Fibroblast of lung (primary cell): ENCODE data around the gene HTR1B. TPM values are rescaled to one million over a fixed set of nuclear protein-coding genes. Genes with fewer than 3 reads are reported as not detected.

Experiments used
- DNase-seq, 2 donors: peaks; one replicate each; pipeline versions ENCODE4 v3.0.0 to v3.0.0-alpha.2; 2010; ENCODE audit warnings: low read depth in 2 of 2
- H2AFZ ChIP-seq: 2 replicates; pipeline ENCODE4 v1.5.1; 2012; ENCODE audit warnings: low read length, control low read depth, inconsistent platforms
- H3K27ac ChIP-seq: 2 replicates; pipeline ENCODE4 v1.5.1; 2011; ENCODE audit warnings: low read length, control low read depth; ENCODE audit not compliant: insufficient read depth
- H3K27me3 ChIP-seq: 2 replicates; pipeline ENCODE4 v1.5.1; 2011; ENCODE audit warnings: mild to moderate bottlenecking, low read length; ENCODE audit not compliant: control insufficient read depth, insufficient read depth
- H3K36me3 ChIP-seq: 2 replicates; pipeline ENCODE4 v1.5.1; 2011; ENCODE audit warnings: low read length; ENCODE audit not compliant: control insufficient read depth, insufficient read depth
- H3K4me1 ChIP-seq: 2 replicates; pipeline ENCODE4 v1.5.1; 2011; ENCODE audit warnings: low read length; ENCODE audit not compliant: control insufficient read depth, insufficient read depth; ENCODE audit errors: extremely low read depth
- H3K4me2 ChIP-seq: 2 replicates; pipeline ENCODE4 v1.5.1; 2011; ENCODE audit warnings: low read length, control low read depth; ENCODE audit not compliant: insufficient read depth; ENCODE audit errors: extremely low read depth
- H3K4me3 ChIP-seq, 4 experiments: fragments of 200-600 bp in 1 of 4; sonication (generic) in 1 of 4; replicated peaks in 1 of 4; 2 replicates each; pipeline ENCODE4 v1.5.1; 2011 to 2016; ENCODE audit warnings: low read length in 4 of 4, low read depth in 3 of 4, mild to moderate bottlenecking in 3 of 4, control low read depth in 2 of 4, inconsistent platforms in 1 of 4, mixed read lengths in 1 of 4; ENCODE audit not compliant: insufficient read depth in 1 of 4; ENCODE audit errors: control extremely low read depth in 1 of 4
- H3K79me2 ChIP-seq: 2 replicates; pipeline ENCODE4 v1.5.1; 2012; ENCODE audit warnings: mild to moderate bottlenecking, low read length, inconsistent platforms; ENCODE audit not compliant: control insufficient read depth, insufficient read depth
- H3K9ac ChIP-seq: 2 replicates; pipeline ENCODE4 v1.5.1; 2011; ENCODE audit warnings: mild to moderate bottlenecking, low read length, control low read depth; ENCODE audit not compliant: insufficient read depth
- H3K9me3 ChIP-seq: 2 replicates; pipeline ENCODE4 v1.5.1; 2012; ENCODE audit warnings: low read depth, low read length; ENCODE audit not compliant: control insufficient read depth, insufficient read depth
- H4K20me1 ChIP-seq: 2 replicates; pipeline ENCODE4 v1.5.1; 2011; ENCODE audit warnings: low read length; ENCODE audit not compliant: control insufficient read depth, insufficient read depth; ENCODE audit errors: extremely low read depth
- EZH2 ChIP-seq: IDR thresholded peaks from 2 replicates; pipeline ENCODE4 v1.5.1; 2012; ENCODE audit warnings: low read length, control low read depth, mild to moderate bottlenecking; ENCODE audit errors: missing control alignments
- polyA plus RNA-seq, 2 donors: library from polyadenylated mRNA; depleted of rRNA in 1 of 2; stranded (reverse) in 1 of 2; unstranded in 1 of 2; fragments of >200 nt; gene quantifications; 2 replicates each; pipeline ENCODE4 v1.2.1, GENCODE V29; 2011 to 2012; ENCODE audit warnings: missing spikeins in 1 of 2
- total RNA-seq: library from RNA; depleted of rRNA; stranded (reverse); fragments of >200 nt; gene quantifications from 2 replicates; pipeline ENCODE4 v1.2.1, GENCODE V29; 2014
- TF ChIP-seq, protein P1 (sequence below), 2 donors: IDR thresholded peaks in 1 of 2; conservative IDR thresholded peaks in 1 of 2; 1 replicate in 1 of 2; 2 replicates in 1 of 2; pipeline ENCODE4 v1.5.1; 2011 to 2012; ENCODE audit warnings: low read length in 2 of 2, control low read depth in 1 of 2, inconsistent platforms in 1 of 2, low read depth in 1 of 2, mild to moderate bottlenecking in 1 of 2

The HTR1B gene
- total and polyA plus RNA-seq, 2 donors (not counting 1 experiment from before 2014, with no cell fraction given): 0.17 to 1.5 TPM

DNA sequence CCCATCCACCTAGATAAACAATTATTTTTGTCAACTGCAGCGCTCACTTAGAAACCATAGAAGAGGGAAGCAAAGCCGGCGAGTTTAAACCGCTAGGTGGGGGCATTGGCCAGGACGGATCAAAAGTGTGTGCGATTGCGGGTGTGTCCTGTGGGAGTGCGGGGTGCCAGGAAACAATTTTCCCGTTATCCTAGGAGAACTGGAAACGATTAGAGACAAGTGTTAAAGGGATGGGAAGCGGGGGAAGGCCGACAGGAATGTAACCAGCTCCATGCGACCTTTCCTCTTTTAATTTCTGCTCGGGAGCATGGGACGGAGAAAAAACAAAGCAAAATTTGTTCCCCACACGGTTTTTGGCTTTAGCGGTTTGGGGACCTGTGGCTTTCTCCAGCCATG, 2.8 kb upstream of the HTR1B start:
- DNase-seq: peak; percentile 68
- peak overlapping the region; percentile 9 for H3K9ac ChIP-seq
- H3K4me1 ChIP-seq: peaks cover 2% of the 10 kb centered on the region
- peak overlapping the region; percentile 83 for H3K4me2 ChIP-seq
- TF ChIP-seq, protein P1, sequence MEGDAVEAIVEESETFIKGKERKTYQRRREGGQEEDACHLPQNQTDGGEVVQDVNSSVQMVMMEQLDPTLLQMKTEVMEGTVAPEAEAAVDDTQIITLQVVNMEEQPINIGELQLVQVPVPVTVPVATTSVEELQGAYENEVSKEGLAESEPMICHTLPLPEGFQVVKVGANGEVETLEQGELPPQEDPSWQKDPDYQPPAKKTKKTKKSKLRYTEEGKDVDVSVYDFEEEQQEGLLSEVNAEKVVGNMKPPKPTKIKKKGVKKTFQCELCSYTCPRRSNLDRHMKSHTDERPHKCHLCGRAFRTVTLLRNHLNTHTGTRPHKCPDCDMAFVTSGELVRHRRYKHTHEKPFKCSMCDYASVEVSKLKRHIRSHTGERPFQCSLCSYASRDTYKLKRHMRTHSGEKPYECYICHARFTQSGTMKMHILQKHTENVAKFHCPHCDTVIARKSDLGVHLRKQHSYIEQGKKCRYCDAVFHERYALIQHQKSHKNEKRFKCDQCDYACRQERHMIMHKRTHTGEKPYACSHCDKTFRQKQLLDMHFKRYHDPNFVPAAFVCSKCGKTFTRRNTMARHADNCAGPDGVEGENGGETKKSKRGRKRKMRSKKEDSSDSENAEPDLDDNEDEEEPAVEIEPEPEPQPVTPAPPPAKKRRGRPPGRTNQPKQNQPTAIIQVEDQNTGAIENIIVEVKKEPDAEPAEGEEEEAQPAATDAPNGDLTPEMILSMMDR (conservative IDR thresholded peaks at IDR 0.05 in 1 of 2, IDR thresholded peaks at IDR 0.05 in 1 of 2; ENCODE audit: low read depth in 1 of 2, low read length in 2 of 2): peak; percentile 74 to 82
- no peak for TF ChIP-seq EZH2
- H3K9me3 ChIP-seq: no peaks in the 10 kb centered on the region
- peaks cover 27% of the 10 kb centered on the region for H3K27me3 ChIP-seq
- no peak overlapping the region for H3K27ac ChIP-seq
- H3K36me3 ChIP-seq: no peaks in the 10 kb centered on the region
- no peaks in the 10 kb centered on the region for H3K79me2 ChIP-seq
- H3K4me3 ChIP-seq: peak overlapping the region; percentile 50 to 90 (median 73)
- H4K20me1 ChIP-seq: no peaks in the 10 kb centered on the region
- H2AFZ ChIP-seq: peak overlapping the region; percentile 80

DNA sequence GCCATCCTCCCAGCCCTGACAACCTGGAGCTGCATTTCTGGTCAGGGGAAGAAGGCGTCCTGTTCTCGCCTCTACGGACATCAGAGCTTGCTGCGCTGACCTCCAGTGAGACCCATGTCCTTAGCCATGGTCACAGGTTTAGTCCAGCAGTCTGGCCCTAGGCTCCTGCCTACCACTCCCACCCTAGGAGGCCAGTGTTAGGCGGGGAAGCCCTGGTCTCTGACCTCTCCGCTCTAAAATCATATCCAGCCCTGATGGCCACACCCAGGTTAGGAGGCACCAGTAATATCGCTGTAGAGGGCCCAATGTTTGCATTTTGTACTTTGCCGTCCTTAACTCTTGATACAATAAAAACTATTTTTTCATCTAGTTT, 1.2 kb upstream of the HTR1B start:
- no peak overlapping the region for H3K9ac ChIP-seq
- TF ChIP-seq, protein P1 (conservative IDR thresholded peaks at IDR 0.05 in 1 of 2, IDR thresholded peaks at IDR 0.05 in 1 of 2; ENCODE audit: low read depth in 1 of 2, low read length in 2 of 2): no peak
- no peak for TF ChIP-seq EZH2
- no peak overlapping the region for H2AFZ ChIP-seq
- no peaks in the 10 kb centered on the region for H3K79me2 ChIP-seq
- H3K36me3 ChIP-seq: no peaks in the 10 kb centered on the region
- peak overlapping the region in 3 of 4 experiments; percentile 21 to 61 (median 36) for H3K4me3 ChIP-seq
- no peaks in the 10 kb centered on the region for H3K9me3 ChIP-seq
- no peak for DNase-seq
- H3K27me3 ChIP-seq: peaks cover 27% of the 10 kb centered on the region
- H3K27ac ChIP-seq: no peak overlapping the region
- H3K4me2 ChIP-seq: no peak overlapping the region
- H3K4me1 ChIP-seq: peaks cover 2% of the 10 kb centered on the region
- H4K20me1 ChIP-seq: no peaks in the 10 kb centered on the region

DNA sequence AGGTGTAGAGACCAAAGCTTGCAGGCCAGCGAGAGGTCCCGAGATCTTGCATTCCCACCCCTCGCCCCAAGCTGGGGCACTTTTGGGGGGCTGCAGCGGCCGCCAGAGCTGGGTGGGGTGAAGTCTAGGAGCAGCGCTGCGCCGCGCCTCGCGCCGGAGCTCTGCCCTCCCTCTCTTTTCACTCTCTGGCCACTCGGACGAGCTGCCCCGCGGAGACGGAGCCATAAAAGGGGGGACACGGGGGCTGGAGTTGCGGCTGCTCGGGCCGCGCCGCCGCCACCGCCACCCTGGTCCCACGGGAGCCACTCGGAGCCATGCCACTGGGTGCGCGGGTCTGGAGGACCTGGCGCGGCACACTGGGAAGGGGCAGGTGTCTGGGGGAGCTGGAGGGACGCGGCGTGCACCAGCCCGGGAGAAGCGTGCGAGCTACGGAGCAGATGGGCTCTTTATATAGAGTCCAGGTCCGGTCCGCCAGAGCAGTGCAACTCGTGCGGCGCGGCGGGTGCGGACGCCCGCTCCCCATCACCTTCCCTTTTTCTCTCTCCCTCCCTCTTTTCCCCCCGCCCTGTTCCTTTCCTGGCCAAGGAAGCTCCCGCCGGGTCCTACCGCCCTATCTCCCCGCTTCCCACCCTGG, 687 bp upstream of the HTR1B start:
- Histone ChIP-seq H2AFZ (peak overlapping the region; percentile 62), H3K9ac (peak overlapping the region; percentile 16), H3K9me3 (no peaks in the 10 kb centered on the region), H3K36me3 (no peaks in the 10 kb centered on the region), H3K27ac (no peak overlapping the region), H4K20me1 (no peaks in the 10 kb centered on the region), H3K79me2 (no peaks in the 10 kb centered on the region), H3K4me1 (peaks cover 2% of the 10 kb centered on the region), H3K27me3 (peaks cover 27% of the 10 kb centered on the region), H3K4me2 (peak overlapping the region; percentile 60), H3K4me3 (peak overlapping the region; percentile 25 to 61 (median 33))
- TF ChIP-seq, protein P1 (conservative IDR thresholded peaks at IDR 0.05 in 1 of 2, IDR thresholded peaks at IDR 0.05 in 1 of 2; ENCODE audit: low read depth in 1 of 2, low read length in 2 of 2): no peak
- TF ChIP-seq EZH2: no peak
- no peak for DNase-seq
